ENCODE measurements around the gene RSRC1. TPM values are rescaled to one million over a fixed set of nuclear protein-coding genes. Genes with fewer than 3 reads are reported as not detected.

The RSRC1 gene
- total and polyA plus RNA-seq, 2 of the 8 experiments (the other 6 are each of a cell fraction or from before 2014, with no cell fraction given): 2.0 to 27.9 TPM

DNA sequence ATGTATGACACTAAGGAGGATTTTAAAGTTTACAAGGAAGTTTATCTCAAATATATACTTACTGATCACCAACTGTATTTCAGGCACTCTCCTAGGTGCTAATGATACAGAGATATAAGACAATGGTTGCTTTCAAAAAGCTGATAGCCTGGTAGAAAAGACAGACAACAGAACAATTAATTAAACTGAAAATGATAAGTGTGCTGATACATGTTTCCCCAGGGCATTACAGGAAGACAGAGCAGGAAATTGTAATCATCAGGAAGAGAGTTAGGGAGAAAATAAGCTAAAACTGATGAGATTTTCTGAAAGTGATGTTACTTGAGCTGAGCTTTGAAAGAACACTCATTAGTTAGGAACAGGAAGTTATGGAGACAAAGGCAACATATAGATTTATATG lies 229.7 kb downstream of the RSRC1 start:
- no peak for FAIRE-seq
- TF ChIP-seq SIN3A (conservative IDR thresholded peaks at IDR 0.05 in 1 of 2, IDR thresholded peaks at IDR 0.05 in 1 of 2; ENCODE audit: low read depth in 1 of 2, low read length in 2 of 2): no peak
- TF ChIP-seq TCF12 (IDR thresholded peaks at IDR 0.05; ENCODE audit: low read depth, low read length): no peak
- TF ChIP-seq TAF1 (IDR thresholded peaks at IDR 0.05; ENCODE audit: low read depth, low read length): no peak
- no peak for TF ChIP-seq YY1 (IDR thresholded peaks at IDR 0.05; ENCODE audit: low read depth, low read length)
- no peak for TF ChIP-seq KDM4A (IDR thresholded peaks at IDR 0.05; ENCODE audit: low read depth, low read length, severe bottlenecking)
- TF ChIP-seq CBX8 (IDR thresholded peaks at IDR 0.05; ENCODE audit: borderline replicate concordance, low read depth, low read length): no peak
- no peak for TF ChIP-seq HDAC6 (IDR thresholded peaks at IDR 0.05; ENCODE audit: low read depth, low read length)
- TF ChIP-seq, protein P1, sequence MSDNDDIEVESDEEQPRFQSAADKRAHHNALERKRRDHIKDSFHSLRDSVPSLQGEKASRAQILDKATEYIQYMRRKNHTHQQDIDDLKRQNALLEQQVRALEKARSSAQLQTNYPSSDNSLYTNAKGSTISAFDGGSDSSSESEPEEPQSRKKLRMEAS (IDR thresholded peaks at IDR 0.05): no peak
- TF ChIP-seq TBP (IDR thresholded peaks at IDR 0.05; ENCODE audit: low read depth, low read length): no peak
- TF ChIP-seq ATF3 (IDR thresholded peaks at IDR 0.05; ENCODE audit: insufficient read depth, low read depth, low read length): no peak
- no peak for TF ChIP-seq POLR2AphosphoS5 (IDR thresholded peaks at IDR 0.05; ENCODE audit: low read depth, low read length)
- no peak for TF ChIP-seq RFX5 (IDR thresholded peaks at IDR 0.05; ENCODE audit: borderline replicate concordance, low read depth, low read length)
- TF ChIP-seq SP2 (IDR thresholded peaks at IDR 0.05; ENCODE audit: low read length): no peak
- TF ChIP-seq TAF7 (optimal IDR thresholded peaks at IDR 0.05; ENCODE audit: borderline replicate concordance, low read depth, low read length): no peak
- TF ChIP-seq RXRA (IDR thresholded peaks at IDR 0.05; ENCODE audit: insufficient read depth, low read depth, low read length): no peak
- no peak for TF ChIP-seq SAP30 (IDR thresholded peaks at IDR 0.05; ENCODE audit: insufficient read depth, insufficient replicate concordance, low read length)

More for the DNA sequence above, 229.7 kb downstream of the RSRC1 start:
- H2AFZ ChIP-seq (ENCODE audit: low read length): no peak overlapping the region
- H2BK20ac ChIP-seq (ENCODE audit: low read length): no peak overlapping the region
- H3K36me3 ChIP-seq (ENCODE audit: control insufficient read depth in 2 of 4, insufficient read depth in 4 of 4, low read length in 3 of 4): no peaks in the 10 kb centered on the region
- no peak overlapping the region for H2BK15ac ChIP-seq (ENCODE audit: low read length)
- H3K27ac ChIP-seq (ENCODE audit: low read depth, low read length): no peak overlapping the region
- no peak overlapping the region for H3K56ac ChIP-seq (replicated peaks; ENCODE audit: insufficient read length, low read depth, low read length)
- no peaks in the 10 kb centered on the region for H3K9me3 ChIP-seq (ENCODE audit: insufficient read depth in 2 of 2, low read depth in 1 of 2, low read length in 1 of 2)
- no peak overlapping the region for H3K14ac ChIP-seq (ENCODE audit: insufficient read length)
- no peak overlapping the region for H2AK5ac ChIP-seq (ENCODE audit: low read depth, low read length)
- no peaks in the 10 kb centered on the region for H3K4me1 ChIP-seq (replicated peaks in 1 of 4; ENCODE audit: control insufficient read depth in 3 of 4, insufficient read depth in 4 of 4, low read length in 3 of 4)
- no peaks in the 10 kb centered on the region for H4K20me1 ChIP-seq (replicated peaks in 1 of 2; ENCODE audit: control insufficient read depth in 1 of 2, insufficient read depth in 2 of 2, low read length in 2 of 2)
- no peaks in the 10 kb centered on the region for H3K27me3 ChIP-seq (replicated peaks in 1 of 4; ENCODE audit: control insufficient read depth in 3 of 4, extremely low read depth in 1 of 4, insufficient read depth in 3 of 4, low read length in 3 of 4)
- no peak overlapping the region for H3K4ac ChIP-seq (replicated peaks; ENCODE audit: insufficient read length, low read depth, low read length)
- H3K9ac ChIP-seq (replicated peaks in 1 of 4; ENCODE audit: extremely low read depth in 1 of 4, low read depth in 3 of 4, low read length in 3 of 4): no peak overlapping the region
- no peak overlapping the region for H3K23ac ChIP-seq (ENCODE audit: insufficient read length)
- H2BK120ac ChIP-seq (replicated peaks; ENCODE audit: low read depth, low read length): no peak overlapping the region
- ChIA-PET POLR2A (ENCODE audit: partially characterized antibody) (no interaction called here), CTCF (ENCODE audit: partially characterized antibody) (no interaction called here)
- H2BK12ac ChIP-seq (ENCODE audit: low read depth, low read length): no peak overlapping the region
- H4K8ac ChIP-seq (ENCODE audit: extremely low read depth, insufficient read depth, low read length): no peak overlapping the region
- H4K5ac ChIP-seq (ENCODE audit: insufficient read length, low read depth, low read length): no peak overlapping the region
- H3K18ac ChIP-seq (ENCODE audit: extremely low read depth, low read length): no peak overlapping the region
- no peak overlapping the region for H3K4me3 ChIP-seq (ENCODE audit: extremely low read depth in 1 of 4, insufficient read depth in 2 of 4, low read depth in 3 of 4, low read length in 4 of 4)
- no peaks in the 10 kb centered on the region for H3K79me2 ChIP-seq (ENCODE audit: control insufficient read depth in 1 of 2, insufficient read depth in 2 of 2, low read length in 2 of 2)
- no peaks in the 10 kb centered on the region for H3K79me1 ChIP-seq (ENCODE audit: low read depth, low read length)
- H3K4me2 ChIP-seq (ENCODE audit: insufficient read depth in 1 of 2, low read depth in 2 of 2, low read length in 2 of 2): no peak overlapping the region
- no peak overlapping the region for H2BK5ac ChIP-seq (ENCODE audit: low read depth, low read length)
- no peaks in the 10 kb centered on the region for H3K23me2 ChIP-seq (ENCODE audit: low read depth, low read length)
- DNase-seq (ENCODE audit: low read depth in 1 of 2, low spot score in 2 of 2): no peak
- no peak overlapping the region for H4K91ac ChIP-seq (replicated peaks; ENCODE audit: insufficient read length, low read length)

Data from H1 (cell line).